ENCODE data around the gene ARHGEF17.
A peak's percentile ranks its signal among the peaks of the same experiment; 100 is the strongest.

The ARHGEF17 gene

GRCh38 chr11:73394416-73395296 is 86.6 kb downstream of the ARHGEF17 start:
- H3K27ac ChIP-seq = no peak overlapping the region
- DNase-seq (ENCODE audit: low spot score) = peak; percentile 71

GRCh38 chr11:73395297-73396208 is 87.5 kb downstream of the ARHGEF17 start:
- Histone ChIP-seq H3K4me3 (no peak overlapping the region), H3K27ac (no peak overlapping the region)
- peak; percentile 69 for DNase-seq (ENCODE audit: low spot score)
- TF ChIP-seq, protein P1, sequence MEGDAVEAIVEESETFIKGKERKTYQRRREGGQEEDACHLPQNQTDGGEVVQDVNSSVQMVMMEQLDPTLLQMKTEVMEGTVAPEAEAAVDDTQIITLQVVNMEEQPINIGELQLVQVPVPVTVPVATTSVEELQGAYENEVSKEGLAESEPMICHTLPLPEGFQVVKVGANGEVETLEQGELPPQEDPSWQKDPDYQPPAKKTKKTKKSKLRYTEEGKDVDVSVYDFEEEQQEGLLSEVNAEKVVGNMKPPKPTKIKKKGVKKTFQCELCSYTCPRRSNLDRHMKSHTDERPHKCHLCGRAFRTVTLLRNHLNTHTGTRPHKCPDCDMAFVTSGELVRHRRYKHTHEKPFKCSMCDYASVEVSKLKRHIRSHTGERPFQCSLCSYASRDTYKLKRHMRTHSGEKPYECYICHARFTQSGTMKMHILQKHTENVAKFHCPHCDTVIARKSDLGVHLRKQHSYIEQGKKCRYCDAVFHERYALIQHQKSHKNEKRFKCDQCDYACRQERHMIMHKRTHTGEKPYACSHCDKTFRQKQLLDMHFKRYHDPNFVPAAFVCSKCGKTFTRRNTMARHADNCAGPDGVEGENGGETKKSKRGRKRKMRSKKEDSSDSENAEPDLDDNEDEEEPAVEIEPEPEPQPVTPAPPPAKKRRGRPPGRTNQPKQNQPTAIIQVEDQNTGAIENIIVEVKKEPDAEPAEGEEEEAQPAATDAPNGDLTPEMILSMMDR (IDR thresholded peaks at IDR 0.05) = no peak

More at GRCh38 chr11:73394416-73395296, 86.6 kb downstream of the ARHGEF17 start:
- TF ChIP-seq, protein P1 (IDR thresholded peaks at IDR 0.05) = no peak
- no peak overlapping the region for H3K4me3 ChIP-seq

- Histone ChIP-seq H3K27ac (no peak overlapping the region), H3K4me3 (no peak overlapping the region)
- DNase-seq (ENCODE audit: low spot score) = no peak
- TF ChIP-seq, protein P1 (IDR thresholded peaks at IDR 0.05) = no peak
Observed at GRCh38 chr11:73396251-73396930, 88.3 kb downstream of the ARHGEF17 start.

DNA sequence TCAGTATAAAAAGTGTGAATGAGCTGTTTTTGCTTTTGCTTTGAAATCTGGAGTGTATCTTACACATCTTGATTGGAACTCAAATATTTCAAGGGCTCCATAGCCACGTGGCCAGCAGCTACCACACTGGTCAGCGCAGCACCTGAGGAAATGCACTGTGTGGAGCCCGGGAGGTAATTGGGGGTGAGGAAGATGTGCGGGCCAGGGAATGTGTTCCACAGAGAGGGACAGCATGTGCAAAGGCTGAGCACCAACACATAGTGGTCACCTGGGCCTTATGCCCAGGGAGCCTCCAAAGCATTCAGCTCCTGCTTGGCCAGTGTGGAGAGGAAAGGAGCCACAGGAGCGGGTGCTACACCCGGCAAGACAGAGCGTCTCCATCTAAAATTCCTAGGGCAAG is 88.9 kb downstream of the ARHGEF17 start:
- TF ChIP-seq, protein P1 (IDR thresholded peaks at IDR 0.05) = no peak
- DNase-seq (ENCODE audit: low spot score) = no peak
- H3K4me3 ChIP-seq = no peak overlapping the region
- H3K27ac ChIP-seq = no peak overlapping the region

DNA sequence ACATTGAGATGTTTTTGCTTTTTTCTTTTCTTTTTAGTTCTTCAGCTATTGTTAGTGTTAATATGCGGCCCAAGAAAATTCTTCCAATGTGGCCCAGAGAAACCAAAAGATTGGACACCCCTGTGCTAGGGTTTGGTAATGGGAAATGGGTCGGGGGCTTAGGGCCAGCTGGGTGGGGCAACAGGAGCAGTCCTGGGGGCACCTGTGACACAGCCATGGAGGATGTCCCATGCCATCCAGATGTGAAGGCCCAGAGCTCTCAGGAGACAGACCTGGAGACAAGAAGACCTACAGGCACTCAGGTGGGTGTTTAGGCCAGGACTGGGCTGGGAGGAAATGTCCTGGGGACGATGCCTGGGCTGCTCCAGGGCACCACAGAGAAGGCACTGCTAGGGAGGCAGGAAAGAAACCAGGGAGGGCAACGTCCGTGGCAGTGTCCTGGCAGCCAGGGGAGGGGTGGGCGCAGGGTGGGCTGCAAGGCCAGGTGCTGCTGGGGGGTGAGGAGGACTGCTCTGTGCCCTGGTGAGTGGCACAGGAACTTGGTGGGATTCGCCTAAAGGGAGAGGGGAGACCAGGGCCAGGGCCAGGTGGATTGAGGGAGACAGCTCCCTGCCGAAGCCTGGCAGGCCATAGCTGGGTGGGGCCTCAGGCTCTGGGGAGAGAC is 89.5 kb downstream of the ARHGEF17 start:
- Histone ChIP-seq H3K27ac (no peak overlapping the region), H3K4me3 (no peak overlapping the region)
- TF ChIP-seq, protein P1 (IDR thresholded peaks at IDR 0.05) = no peak
- peak; percentile 67 for DNase-seq (ENCODE audit: low spot score)

- no peak overlapping the region for H3K27ac ChIP-seq
- DNase-seq (ENCODE audit: low spot score) = peak; percentile 66
- no peak overlapping the region for H3K4me3 ChIP-seq
- TF ChIP-seq, protein P1 (IDR thresholded peaks at IDR 0.05) = no peak
Observed at GRCh38 chr11:73398132-73398526, 90.1 kb downstream of the ARHGEF17 start.

Data from coronary artery (tissue), 2 donors.